LoVo (cell line): ENCODE measurements around the gene TSPO.

Source experiments
- DNase-seq: peaks from one replicate; pipeline ENCODE4 v3.0.0-alpha.2; 2016; ENCODE audit warnings: low spot score

TSPO gene

DNA sequence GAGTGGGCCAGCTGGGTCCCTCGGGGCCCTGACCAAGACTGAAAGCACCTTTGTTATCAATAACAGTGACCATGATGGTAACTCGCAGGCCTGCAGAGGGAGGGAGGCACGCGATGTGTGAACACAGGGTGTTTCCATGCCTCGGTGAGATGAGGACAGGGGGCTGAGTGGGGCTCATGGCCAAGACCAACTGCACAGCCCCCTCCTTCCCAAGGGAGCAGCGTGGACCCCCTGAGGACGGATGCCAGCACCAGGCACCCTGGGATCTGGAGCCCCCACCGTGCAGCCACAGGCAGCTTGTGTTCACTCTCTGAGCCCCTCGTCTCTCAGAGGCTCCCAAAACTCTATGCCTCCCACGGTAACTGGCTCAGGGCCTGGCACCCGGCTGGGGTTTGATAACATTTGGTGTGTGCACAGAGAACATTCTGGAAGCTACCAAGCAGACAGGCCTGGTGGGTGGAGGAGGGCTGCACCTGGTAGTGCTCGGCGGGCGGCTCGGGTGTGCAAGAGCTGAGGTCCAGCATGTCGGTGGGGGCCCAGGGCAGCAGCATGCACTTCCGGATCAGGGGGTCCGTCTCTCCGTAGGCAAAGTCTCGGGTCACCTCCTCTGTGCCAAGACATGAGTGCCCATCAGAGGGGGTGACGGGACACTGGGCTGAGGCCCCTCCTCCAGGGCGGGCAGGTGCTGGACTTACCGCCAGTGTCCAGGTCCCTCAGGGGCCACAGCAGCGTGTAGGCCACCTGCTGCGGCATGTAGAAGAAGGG is 28.0 kb downstream of the TSPO start:
- DNase-seq = no peak

DNA sequence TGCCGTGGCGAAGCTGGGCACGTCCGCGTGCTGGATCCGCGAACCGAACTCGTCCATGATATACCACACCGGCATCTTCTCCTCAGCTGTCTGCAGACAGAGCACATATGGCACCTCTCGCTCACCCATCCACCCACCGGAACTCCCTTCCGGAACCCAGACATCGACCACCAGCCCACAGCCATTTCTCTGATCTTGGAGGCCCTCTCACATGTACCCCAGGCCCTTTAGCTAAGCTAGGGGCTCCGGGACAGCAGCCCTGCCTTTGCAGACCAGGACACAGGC is 28.5 kb downstream of the TSPO start:
- no peak for DNase-seq

DNA sequence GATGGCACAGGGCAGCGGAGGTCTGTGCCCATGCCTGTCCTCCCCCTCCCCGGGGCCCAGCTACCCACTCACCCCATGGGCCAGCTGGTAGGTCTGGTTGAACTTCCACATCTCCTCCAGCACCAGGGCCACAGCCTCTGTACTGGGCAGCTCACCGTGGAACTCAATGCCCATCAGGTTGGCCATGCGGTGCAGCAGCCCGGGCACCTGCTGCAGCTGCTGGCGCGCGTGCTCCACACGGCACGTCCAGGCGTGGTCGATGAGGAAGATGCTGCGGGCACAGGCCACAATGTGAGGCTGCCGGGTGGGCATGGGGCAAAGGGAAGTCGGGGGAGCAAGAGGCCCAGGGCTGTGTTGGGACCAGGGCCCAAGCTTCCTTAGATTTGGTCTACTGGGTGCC is 29.3 kb downstream of the TSPO start:
- DNase-seq = no peak

DNA sequence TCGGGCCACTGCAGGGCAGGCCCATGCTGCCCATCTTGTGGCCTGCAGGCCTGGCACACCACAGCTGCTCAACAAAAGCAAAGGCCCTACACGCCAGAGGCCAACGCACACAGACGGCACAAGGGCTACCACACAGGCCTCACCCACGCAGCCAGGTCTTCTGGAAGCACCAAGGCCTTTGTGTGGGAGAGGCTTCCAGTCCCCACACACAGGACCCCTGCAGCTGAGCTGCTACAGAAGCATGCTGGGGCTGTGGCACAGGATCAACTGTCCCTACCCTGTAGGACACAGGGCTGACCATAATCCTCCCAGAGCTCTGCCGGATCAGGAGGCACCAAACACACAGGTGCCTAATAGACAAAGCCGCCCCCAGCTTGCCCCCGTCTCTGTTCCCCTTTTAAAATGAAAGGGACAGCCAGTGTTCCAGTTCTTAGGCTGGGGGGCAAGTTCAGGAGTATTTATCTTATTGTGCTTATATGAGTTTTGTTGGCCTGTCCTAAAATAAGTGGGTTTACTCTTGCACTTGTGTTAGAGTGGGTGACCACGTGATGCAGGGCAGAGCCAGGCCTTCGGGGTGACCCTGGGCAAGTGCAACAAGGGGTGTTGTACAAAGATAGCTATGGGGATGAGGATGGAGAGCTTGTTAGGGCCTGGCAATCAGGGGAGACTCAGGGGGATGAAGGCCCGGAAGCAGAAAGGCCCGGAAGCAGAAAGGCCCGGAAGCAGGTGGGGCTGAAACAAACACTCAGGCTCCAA is 30.1 kb downstream of the TSPO start:
- no peak for DNase-seq

DNA sequence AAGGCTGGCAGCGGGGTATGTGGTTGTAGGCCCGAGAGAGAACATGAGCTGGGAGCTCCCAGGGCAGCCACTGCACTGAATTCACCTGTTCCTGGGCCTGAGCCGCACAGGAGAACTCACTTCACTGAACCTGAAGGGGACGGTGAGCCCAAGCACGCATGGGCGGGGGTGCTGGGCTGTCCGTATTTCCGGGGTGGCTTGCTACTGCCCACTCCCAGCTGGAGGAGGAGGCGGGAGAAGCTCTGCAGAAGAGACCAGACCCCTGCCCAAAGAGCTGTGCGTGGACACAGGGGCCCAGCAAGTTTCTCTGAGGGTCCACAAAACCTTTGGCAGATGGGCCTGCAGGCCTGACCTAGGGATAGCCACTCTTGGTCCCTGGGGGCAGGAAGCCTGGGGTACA is 30.8 kb downstream of the TSPO start:
- DNase-seq = no peak

DNA sequence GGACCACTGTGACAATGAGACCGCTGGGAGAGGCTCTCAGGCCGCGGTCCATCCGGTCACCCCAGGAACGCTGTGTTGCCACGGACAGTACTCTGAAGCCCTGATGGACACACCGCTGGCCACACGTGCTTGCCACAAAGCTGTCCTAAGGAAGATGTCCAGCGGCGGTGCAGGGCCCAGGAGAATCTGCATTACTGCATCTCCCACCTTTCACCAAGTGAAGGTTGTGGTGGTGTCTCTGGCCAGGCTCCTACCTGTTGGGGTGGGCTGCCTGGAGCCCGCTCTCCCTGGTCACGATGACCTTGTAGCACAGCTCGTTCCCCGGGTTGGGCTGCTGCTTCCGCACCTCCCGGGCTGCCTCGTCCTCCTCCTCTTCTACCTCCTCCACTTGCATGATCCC is 31.4 kb downstream of the TSPO start:
- no peak for DNase-seq

DNA sequence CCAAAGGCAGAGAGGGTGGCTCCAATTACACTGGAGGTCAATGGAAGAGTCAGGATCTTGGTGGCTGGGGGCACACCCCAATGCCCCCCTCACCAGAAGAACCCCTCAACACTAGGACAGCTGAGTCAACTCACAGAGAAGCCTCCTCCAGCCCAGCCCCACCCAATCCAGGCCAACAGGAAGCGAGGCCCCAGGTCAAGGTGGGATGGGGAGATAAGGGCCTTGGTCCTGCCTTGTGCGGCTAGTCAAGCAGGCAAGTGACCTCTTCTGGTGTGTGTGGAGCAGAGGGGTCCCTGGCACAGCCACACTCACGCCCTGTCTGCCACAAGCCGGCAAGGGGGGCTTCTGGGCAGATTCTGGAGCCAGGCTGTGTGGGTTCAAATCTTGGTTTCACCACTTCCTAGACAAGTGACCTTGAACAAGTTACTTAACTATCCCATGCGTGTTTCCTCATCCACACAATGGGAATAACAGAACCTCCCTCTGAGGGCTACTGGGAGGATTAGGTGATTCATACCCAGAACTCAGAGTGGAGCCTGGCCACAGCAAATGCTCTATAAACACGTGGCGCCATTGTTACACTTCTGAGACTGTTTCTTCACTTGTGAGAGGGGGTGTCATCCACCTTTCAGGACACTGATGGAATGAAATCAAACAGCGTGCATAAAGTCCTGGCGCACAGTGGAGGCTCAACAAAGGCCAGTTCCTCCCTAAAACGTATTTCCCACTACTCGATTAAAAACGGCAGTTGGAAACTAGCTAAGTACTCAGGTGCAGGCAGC is 32.3 kb downstream of the TSPO start:
- DNase-seq = no peak

DNA sequence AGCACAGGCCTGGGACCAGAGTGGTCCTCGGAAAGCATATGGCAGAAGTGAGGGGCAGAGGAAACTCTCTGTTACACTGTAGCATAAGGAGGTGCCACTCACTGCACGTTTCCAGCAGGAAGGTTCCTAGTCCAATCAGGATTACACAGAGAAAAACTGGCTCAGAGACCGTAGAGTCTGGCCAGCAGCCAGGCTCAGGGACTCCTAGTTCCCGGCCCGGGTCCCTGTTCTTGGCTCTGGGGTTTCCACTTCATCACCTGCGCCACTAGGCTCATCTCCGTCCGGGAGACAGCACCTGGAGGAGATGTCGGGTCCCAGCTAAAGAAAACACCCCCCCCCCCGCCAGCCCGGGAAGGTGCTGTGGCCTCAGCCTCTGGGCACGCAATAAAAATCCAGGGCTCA is 34.5 kb downstream of the TSPO start:
- DNase-seq = peak; percentile 29

DNA sequence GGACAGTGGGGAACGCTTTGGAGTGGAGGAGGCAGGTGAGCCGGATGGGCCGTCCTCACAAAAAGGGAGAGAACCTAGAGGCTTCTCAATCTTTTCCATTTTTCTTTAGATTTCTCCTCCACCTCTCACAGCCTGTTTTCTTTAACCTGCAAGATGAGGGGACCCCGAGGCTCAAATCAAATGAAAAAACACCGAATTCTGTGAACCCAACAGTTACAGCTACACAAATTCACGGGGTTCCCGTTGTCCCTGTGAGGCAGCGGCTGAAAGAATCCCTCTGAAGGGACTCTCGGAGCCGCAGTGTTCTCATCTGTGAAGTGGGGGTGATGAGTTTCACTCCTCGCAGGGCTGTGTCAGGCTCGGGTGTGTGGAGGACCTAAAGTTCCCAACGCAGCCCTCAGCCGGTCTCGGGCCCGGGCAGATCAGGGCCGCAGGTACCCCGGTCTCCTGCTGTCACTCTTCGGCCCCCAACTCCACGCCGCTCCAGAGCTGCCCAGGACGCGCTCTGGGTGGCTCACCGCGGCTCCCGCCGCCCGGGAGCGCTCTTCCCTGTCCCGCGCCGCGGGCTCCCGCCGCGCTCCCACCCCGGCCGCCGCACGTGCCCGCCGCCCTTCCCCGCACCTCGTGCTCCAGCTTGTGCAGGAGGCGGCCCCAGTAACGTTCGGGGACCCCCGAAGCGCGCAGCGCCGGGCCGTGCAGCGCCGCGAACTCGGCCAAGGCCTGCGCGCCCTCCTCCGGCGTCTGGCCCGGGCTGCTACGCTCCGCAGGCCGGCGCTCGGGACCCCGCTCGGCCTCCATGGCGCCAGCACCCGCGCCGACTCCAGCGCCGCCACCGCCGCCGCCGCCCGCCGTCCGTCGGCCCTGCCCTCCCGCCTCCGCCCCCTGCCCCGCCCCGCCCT is 35.2 kb downstream of the TSPO start, which contains the start of gene TTLL12:
Gene TTLL12, minus strand, starts transcription at position 863 of the 899 bp plus-strand sequence. Its CDS starts 65 bp downstream, at position 798.
- peak; percentile 64 for DNase-seq

DNA sequence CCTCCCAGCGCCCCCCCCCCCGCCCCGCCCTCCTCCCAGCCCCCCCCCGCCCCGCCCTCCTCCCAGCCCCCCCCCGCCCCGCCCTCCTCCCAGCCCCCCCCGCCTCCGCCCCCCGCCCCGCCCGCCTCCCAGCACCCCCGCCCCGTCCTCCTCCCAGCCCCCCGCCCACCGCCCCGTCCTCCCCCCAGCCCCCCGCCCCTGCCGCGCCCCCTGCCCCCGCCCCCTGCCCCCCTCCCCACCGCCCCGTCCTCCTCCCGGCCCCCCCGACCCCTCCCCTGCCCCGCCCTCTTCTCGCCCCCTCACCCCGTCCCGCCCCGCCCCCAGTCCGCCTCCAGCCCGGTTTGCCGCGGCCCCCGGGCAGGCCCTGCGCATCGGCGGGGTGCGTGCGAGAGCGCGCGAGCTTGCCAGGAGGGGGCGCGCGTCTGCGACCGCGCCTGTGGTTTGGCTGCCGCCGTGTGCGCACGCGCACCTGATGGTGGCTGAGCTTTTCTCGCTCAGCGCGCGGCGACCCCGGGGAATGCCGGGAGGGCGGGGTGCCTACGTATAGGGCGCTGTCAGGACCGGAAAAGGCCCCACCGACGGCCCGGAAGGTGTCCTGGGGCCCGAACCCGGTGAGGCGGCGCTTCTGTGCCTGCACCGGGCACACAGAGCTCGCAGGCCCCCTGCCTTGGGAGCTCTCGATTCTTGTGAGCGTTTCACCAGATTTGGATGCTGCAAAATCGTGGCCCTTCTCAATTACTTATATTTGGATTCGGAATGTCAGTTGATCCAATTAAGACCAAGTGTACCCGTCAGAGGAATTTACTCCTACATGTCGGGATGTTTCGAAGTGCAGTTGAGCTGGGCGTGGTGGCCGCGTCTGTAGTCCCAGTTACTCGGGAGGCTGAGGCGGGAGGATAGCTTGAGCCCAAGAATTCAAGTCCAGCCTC is 36.1 kb downstream of the TSPO start:
- DNase-seq = peak; percentile 96

DNA sequence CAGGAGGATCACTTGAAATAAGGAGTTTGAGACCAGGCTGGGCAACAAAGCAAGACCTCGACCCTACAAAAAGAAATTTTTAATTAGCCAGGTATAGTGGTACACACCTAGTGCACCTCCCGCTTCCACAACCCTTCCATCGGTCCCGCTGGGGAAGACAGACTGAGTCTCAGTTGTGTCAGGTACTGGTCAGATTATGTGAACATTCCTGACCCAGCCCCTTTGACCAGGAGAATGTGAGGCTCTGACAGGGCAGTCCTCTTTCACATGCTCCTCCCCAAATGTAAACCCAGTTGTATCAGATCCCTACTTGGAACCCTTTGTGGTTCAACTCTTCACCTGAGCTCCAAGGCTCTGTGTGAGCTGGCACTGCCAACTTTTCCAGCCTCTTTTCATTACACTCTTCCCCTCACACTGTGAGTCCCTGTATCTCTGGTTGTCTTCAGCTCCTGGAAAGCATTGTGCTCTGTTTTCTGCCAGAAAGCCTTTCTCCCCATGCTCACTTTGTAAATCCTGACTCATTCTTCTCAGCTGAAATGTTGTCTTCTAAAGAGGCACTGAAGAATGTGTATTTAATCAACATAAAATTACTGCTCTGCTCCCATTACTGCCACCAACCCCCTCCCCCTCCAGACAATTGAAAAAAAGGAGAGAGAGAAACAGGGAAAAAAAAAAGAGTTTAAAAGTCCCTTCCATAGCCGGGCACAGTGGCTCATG is 37.6 kb downstream of the TSPO start:
- no peak for DNase-seq

DNA sequence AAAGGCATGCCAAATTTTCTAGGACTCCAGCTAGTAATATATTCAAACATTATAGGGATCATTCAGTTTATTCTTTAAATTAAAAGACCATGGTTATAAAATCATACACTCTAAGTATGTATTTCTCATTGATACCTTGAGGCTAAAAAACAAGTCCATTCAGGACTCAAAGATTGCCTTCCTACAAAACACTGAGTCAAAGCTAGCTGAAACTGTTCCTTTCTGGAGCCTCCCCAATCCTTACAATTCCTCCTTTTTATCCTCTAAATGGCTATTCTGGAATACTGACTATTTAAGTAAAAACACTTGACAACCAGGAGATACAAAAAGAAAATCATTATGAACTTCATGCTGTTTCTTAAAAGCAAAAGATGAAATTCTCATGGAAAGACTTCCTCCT is 40.5 kb downstream of the TSPO start:
- no peak for DNase-seq

DNA sequence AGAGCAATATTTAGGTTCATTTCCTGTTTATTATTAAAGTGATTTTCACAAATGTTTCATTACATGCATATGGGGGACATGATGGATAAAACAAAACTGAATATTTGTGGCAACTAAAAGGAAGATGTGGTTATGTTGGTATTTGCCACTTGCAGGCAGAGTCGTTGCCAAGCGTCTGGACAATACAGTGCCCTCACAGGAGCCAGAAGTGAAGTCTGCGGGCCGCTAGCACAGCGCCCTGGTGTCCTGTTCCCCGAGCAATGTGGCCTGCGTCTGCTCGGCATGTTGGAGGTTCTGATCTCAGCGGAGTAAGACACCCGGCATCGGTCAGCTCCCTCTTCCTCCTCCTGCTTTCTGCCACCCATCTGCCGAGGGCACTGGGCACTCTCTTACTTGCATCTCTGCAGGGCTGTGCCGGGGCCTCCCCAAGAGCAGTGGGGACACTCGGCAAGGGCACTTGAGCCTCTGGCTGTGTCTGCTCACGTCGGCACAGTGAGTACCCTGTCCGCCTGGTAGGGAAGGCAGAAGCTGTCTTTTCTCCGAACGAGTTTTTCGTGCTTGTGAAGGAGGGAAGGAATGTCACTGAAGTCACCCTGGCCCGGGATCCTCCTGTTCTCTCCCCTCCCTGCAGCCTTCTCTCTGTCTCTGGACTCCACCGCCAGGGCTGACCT is 46.0 kb downstream of the TSPO start:
- no peak for DNase-seq

DNA sequence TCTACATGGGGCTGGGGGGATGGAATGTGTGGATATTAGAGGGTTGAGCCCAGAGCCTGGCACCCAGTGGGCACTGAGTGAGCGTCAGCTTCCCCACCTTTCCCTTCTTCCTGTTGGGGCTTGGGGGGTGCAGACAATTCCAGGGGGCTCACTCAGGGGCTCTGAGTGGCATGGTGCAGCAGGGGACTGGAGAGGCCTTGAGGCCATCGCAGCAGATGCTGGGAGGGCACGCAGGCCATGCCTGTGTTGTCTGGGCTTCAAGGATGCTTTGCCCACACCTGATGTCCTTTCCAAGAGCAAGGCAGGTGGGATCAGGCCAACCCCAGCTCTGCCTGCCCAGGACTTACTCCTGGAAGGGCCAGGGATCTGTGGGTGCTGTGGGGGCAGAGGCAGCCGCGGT is 46.8 kb downstream of the TSPO start:
- no peak for DNase-seq

DNA sequence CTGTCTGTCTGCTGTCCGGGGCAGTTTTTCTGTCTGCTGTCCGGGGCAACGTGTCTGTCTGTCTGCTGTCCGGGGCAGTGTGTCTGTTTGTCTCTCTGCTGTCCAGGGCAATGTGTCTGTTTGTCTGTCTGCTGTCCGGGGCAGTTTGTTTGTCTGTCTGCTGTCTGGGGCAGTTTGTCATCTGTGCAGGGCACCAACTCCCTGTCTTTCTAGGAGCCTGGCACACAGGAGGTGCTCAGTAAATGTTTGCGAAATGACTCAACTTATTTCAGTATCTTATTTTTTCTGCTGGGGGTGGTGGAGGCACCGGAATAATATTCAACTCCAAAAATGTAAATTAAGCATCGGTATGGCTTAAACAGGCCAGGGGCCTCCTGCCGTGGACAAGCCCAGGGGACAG is 47.6 kb downstream of the TSPO start:
- DNase-seq = no peak

DNA sequence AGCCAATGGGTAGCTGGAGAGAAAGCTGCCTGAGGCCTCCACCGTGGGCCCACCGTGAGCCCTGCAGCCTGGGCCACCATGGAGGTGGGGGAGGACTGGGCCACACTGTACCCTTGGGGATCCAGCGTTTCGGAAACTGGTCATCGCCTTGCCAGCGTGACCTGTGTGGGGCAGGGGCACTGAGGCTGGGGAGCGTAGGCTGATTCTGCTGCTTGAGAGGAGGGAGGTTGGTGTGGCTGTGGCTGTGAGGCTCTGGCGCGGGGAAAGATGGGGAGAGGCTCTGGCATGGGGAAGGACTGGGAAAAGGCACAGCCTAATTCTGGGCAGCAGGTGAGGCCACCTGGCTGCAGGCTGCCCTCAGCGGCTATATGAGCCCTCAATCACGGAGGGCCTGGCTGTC is 48.2 kb downstream of the TSPO start:
- no peak for DNase-seq

DNA sequence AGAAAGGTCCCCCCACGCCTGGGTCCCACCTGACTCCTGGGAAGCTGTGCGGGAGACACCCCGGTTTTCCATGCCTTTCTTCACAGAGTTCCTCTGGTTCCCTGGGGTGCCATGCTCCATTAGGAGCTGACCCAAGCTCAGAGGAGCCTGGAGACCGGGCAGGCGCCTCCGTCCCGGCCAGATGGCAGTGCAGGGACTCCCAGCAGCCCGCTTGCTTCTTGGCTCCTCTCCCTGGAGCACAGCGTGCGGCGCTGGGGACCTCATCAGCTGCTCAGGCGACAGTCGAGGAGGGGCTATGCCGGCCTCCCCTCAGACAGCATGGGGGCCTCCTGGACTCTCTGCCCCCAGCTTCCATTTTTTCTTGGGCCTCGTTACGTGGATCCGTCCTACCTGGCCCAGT is 48.7 kb downstream of the TSPO start:
- no peak for DNase-seq

DNA sequence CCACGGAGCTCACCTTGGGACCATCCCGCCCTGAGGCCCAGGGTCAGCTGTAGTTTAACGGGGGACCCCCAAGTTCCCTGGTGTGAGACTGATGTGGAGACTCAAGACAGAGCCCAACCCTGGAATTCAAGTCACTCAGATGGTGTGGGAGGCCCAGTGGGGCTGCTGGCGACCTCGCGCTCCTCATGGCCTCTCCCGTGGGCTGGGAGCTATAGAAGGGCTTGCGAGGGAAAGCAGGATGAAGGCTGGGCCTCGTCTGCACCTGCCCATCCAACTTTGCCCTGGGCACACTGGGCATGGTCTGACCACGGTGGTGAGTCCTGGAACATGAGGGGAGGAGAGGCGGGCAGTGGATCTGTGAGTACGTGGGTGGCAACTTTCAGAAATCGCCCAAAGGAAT is 49.2 kb downstream of the TSPO start:
- no peak for DNase-seq

DNA sequence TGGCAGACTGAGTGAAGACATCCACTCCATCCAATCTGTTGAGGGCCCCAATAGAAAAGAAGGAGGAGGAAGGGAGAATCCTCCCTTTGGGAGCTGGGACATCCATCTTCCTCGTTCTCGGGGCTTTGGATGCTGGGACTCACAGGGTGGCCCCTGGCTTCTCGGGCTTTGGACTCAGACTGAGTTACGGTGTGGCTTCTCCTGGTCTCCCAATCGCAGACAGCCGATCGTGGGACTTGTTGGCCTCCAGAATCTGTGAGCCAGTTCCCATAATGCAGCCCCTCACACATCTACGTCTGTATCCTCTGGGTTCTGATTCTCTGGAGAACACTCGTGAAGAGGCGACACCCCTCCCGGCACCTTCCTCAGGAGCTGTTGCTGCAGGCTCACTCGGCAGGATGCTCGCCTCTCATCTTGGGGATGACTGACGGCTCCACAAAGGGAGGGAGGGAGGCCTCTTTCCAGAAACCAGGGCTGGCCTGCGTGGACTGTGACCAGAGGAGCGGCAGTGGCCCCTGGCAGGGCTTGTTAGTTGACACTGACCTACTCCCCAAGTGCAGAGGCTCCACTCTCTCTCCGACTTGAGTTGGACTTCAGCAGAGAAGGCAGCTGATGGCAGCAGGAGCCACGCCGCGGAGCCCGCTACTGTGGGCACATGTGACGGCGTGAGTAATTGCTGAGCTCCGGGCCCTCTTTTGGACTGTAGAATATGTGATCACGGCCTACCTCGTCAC is 50.3 kb downstream of the TSPO start:
- DNase-seq = no peak
